HepG2 (cell line): ENCODE measurements around the gene SERAC1. TPM values are rescaled to one million over a fixed set of nuclear protein-coding genes. Genes with fewer than 3 reads are reported as not detected.
A peak's percentile ranks its signal among the peaks of the same experiment; 100 is the strongest.

ENCODE experiments used
- CTCF ChIP-seq: sonication (generic); formaldehyde crosslinking; IDR thresholded peaks from 2 replicates; pipeline ENCODE4 v1.5.0; 2020; ENCODE audit warnings: mild to moderate bottlenecking, missing genetic modification reagents, moderate library complexity
- FOXA3 ChIP-seq: IDR thresholded peaks from 2 replicates; pipeline ENCODE4 v1.6.1; 2016; ENCODE audit warnings: missing genetic modification reagents, missing compliant biosample characterization
- HDAC1 ChIP-seq: sonication (generic); formaldehyde crosslinking; IDR thresholded peaks from 2 replicates; pipeline ENCODE4 v1.5.1; 2020; ENCODE audit warnings: mild to moderate bottlenecking, missing genetic modification reagents
- NCOR1 ChIP-seq: fragments of 200-600 bp; sonication (generic); IDR thresholded peaks from 2 replicates; pipeline ENCODE4 v1.7.0; 2017; ENCODE audit warnings: antibody characterized with exemption, low read length, borderline replicate concordance
- NR2F6 ChIP-seq, 2 experiments: IDR thresholded peaks; 2 replicates each; pipeline ENCODE4 v1.6.1; 2016; ENCODE audit warnings: antibody characterized with exemption in 1 of 2, mild to moderate bottlenecking in 1 of 2
- RARA ChIP-seq: IDR thresholded peaks from 2 replicates; pipeline ENCODE4 v1.6.1; 2016; ENCODE audit warnings: missing genetic modification reagents, missing compliant biosample characterization
- SIX4 ChIP-seq: sonication (generic); formaldehyde crosslinking; IDR thresholded peaks from 2 replicates; pipeline ENCODE4 v1.4.0; 2020; ENCODE audit warnings: missing genetic modification reagents
- USF2 ChIP-seq, 2 experiments: sonication (generic) in 1 of 2; formaldehyde crosslinking in 1 of 2; IDR thresholded peaks; 2 replicates each; pipeline versions ENCODE4 v1.5.1 to v1.6.1; 2011 to 2020; ENCODE audit warnings: borderline replicate concordance in 1 of 2, low read depth in 1 of 2, low read length in 1 of 2, mild to moderate bottlenecking in 1 of 2, missing genetic modification reagents in 1 of 2, moderate library complexity in 1 of 2
- ZBTB3 ChIP-seq: sonication (generic); formaldehyde crosslinking; IDR thresholded peaks from 2 replicates; pipeline ENCODE4 v1.4.0; 2020; ENCODE audit warnings: low read depth, mild to moderate bottlenecking, moderate library complexity, missing genetic modification reagents, borderline replicate concordance
- ZBTB42 ChIP-seq: sonication (generic); formaldehyde crosslinking; IDR thresholded peaks from 2 replicates; pipeline ENCODE4 v1.5.0; 2020; ENCODE audit warnings: mild to moderate bottlenecking, missing genetic modification reagents
- ZNF326 ChIP-seq: sonication (generic); formaldehyde crosslinking; IDR thresholded peaks from 2 replicates; pipeline ENCODE4 v1.4.0; 2020; ENCODE audit warnings: missing genetic modification reagents, borderline replicate concordance
- ZNF501 ChIP-seq: sonication (generic); formaldehyde crosslinking; IDR thresholded peaks from 2 replicates; pipeline ENCODE4 v1.5.1; 2020; ENCODE audit warnings: mild to moderate bottlenecking, moderate library complexity, missing genetic modification reagents
- ZNF543 ChIP-seq: sonication (generic); formaldehyde crosslinking; IDR thresholded peaks from 2 replicates; pipeline ENCODE4 v1.4.0; 2020; ENCODE audit warnings: mild to moderate bottlenecking, missing genetic modification reagents
- ZNF605 ChIP-seq: sonication (generic); formaldehyde crosslinking; IDR thresholded peaks from 2 replicates; pipeline ENCODE4 v1.8.0; 2022; ENCODE audit warnings: mild to moderate bottlenecking, missing genetic modification reagents
- ZNF615 ChIP-seq: sonication (generic); formaldehyde crosslinking; IDR thresholded peaks from 2 replicates; pipeline ENCODE4 v1.5.0; 2020; ENCODE audit warnings: mild to moderate bottlenecking, missing genetic modification reagents, borderline replicate concordance
- polyA plus RNA-seq, 8 experiments: library from polyadenylated mRNA; depleted of rRNA in 3 of 8; stranded (reverse) in 7 of 8; unstranded in 1 of 8; fragments of >200 nt; fragmentation: Illumina TruSeq in 4 of 8; extraction: Trizol in 4 of 8; gene quantifications; 2 replicates each; pipeline versions ENCODE4 v1.2.1 to v1.2.3, GENCODE V29; 2011 to 2016; ENCODE audit warnings: low read depth in 4 of 8, missing spikeins in 1 of 8, mixed read lengths in 1 of 8; ENCODE audit not compliant: insufficient read depth in 1 of 8
- total RNA-seq, 5 experiments: library from RNA; depleted of rRNA; stranded (reverse); fragments of >200 nt; fragmentation: Illumina TruSeq; extraction: Trizol; gene quantifications; 2 replicates each; pipeline ENCODE4 v1.2.3, GENCODE V29; 2016; ENCODE audit warnings: low read depth in 1 of 5
- TF ChIP-seq, protein P1 (sequence below): fragments of 450-650 bp; IDR thresholded peaks from 2 replicates; pipeline ENCODE4 v1.6.1; 2016
- TF ChIP-seq, protein P2 (sequence below): IDR thresholded peaks from 2 replicates; pipeline ENCODE4 v1.6.1; 2016; ENCODE audit warnings: control low read depth
- TF ChIP-seq, protein P3 (sequence below): sonication (generic); formaldehyde crosslinking; conservative IDR thresholded peaks from 2 replicates; pipeline ENCODE4 v1.8.0; 2022; ENCODE audit warnings: mild to moderate bottlenecking, moderate library complexity, missing genetic modification reagents

The SERAC1 gene
- total and polyA plus RNA-seq, 2 of the 13 experiments (the other 11 are each of a cell fraction or from before 2014, with no cell fraction given) = 4.5 to 8.1 TPM

GRCh38 chr6:158205169-158205944, 37.3 kb upstream of the SERAC1 start (continued):
- TF ChIP-seq ZNF605 (no peak), SIX4 (CRISPR knock-in tag) (no peak), NCOR1 (no peak), CTCF (CRISPR knock-in tag) (peak; percentile 96), FOXA3 (CRISPR knock-in tag) (peak; percentile 59), ZBTB3 (CRISPR knock-in tag) (no peak), ZNF615 (CRISPR knock-in tag) (no peak), ZNF326 (CRISPR knock-in tag) (no peak), RARA (CRISPR knock-in tag) (peak; percentile 43; the same call in 1 of the 2 replicates), HDAC1 (CRISPR knock-in tag) (no peak), ZNF543 (CRISPR knock-in tag) (no peak), ZNF501 (CRISPR knock-in tag) (0 out of 2 replicates have a peak, but pooled peaks have one; percentile 19), ZBTB42 (CRISPR knock-in tag) (no peak), USF2 (IDR thresholded peaks at IDR 0.05; ENCODE audit: low read depth, low read length) (no peak), USF2 (CRISPR knock-in tag; IDR thresholded peaks at IDR 0.05; ENCODE audit: borderline replicate concordance) (peak; percentile 54; the same call in 1 of the 2 replicates), NR2F6 (IDR thresholded peaks at IDR 0.05) (peak; percentile 77), NR2F6 (CRISPR knock-in tag; IDR thresholded peaks at IDR 0.05) (peak; percentile 82)
- TF ChIP-seq, protein P1, sequence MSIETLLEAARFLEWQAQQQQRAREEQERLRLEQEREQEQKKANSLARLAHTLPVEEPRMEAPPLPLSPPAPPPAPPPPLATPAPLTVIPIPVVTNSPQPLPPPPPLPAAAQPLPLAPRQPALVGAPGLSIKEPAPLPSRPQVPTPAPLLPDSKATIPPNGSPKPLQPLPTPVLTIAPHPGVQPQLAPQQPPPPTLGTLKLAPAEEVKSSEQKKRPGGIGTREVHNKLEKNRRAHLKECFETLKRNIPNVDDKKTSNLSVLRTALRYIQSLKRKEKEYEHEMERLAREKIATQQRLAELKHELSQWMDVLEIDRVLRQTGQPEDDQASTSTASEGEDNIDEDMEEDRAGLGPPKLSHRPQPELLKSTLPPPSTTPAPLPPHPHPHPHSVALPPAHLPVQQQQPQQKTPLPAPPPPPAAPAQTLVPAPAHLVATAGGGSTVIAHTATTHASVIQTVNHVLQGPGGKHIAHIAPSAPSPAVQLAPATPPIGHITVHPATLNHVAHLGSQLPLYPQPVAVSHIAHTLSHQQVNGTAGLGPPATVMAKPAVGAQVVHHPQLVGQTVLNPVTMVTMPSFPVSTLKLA = no peak
- TF ChIP-seq, protein P2, sequence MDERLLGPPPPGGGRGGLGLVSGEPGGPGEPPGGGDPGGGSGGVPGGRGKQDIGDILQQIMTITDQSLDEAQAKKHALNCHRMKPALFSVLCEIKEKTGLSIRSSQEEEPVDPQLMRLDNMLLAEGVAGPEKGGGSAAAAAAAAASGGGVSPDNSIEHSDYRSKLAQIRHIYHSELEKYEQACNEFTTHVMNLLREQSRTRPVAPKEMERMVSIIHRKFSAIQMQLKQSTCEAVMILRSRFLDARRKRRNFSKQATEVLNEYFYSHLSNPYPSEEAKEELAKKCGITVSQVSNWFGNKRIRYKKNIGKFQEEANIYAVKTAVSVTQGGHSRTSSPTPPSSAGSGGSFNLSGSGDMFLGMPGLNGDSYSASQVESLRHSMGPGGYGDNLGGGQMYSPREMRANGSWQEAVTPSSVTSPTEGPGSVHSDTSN = no peak
- TF ChIP-seq, protein P3, sequence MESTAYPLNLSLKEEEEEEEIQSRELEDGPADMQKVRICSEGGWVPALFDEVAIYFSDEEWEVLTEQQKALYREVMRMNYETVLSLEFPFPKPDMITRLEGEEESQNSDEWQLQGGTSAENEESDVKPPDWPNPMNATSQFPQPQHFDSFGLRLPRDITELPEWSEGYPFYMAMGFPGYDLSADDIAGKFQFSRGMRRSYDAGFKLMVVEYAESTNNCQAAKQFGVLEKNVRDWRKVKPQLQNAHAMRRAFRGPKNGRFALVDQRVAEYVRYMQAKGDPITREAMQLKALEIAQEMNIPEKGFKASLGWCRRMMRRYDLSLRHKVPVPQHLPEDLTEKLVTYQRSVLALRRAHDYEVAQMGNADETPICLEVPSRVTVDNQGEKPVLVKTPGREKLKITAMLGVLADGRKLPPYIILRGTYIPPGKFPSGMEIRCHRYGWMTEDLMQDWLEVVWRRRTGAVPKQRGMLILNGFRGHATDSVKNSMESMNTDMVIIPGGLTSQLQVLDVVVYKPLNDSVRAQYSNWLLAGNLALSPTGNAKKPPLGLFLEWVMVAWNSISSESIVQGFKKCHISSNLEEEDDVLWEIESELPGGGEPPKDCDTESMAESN (CRISPR knock-in tag) = no peak
